ENCODE data around the gene SLAMF6.
"Not testable (repeated sequence)": the region's sequence is repeated elsewhere in the genome, so short reads cannot be mapped to it uniquely, and the experiment has no call there.

SLAMF6 gene

DNA sequence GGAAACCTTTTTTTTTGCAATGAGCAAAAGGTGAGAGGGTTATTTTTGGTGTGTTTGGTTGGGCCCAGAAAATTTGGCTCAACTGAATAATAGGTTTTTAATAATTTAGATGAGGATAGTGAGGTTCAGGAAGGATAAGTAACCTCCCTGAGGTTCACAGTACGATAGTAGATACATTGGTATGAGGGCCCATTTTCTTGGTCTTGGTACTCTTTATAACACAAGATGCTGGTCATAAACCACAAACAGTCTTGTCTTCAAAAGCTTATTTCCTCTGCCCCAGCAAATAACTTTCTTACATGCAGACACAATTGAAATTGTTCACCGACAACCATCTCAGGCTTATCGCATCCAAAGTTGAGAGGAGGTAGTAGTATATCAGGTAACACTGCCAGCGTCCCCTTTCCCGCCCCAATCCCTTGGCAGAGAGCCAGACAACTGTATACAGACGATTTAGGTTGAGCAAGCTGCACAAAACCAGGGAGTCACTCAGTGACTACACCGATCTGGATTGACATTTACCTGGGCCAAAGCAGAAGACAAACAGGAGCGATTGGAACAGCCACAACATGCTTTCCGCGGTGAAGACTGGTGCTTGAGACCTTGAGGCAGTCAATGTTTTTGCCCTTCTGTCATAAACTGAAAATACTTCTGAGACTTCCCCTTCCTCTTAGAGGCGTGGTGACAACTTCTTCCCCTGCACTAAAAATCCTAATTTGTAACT is at the start of gene SLAMF6:
Gene SLAMF6 (minus strand): TSS at position 634 of the 724 bp plus-strand sequence. CDS start 63 bp downstream, at position 571.
- peak; percentile 72 for DNase-seq

DNA sequence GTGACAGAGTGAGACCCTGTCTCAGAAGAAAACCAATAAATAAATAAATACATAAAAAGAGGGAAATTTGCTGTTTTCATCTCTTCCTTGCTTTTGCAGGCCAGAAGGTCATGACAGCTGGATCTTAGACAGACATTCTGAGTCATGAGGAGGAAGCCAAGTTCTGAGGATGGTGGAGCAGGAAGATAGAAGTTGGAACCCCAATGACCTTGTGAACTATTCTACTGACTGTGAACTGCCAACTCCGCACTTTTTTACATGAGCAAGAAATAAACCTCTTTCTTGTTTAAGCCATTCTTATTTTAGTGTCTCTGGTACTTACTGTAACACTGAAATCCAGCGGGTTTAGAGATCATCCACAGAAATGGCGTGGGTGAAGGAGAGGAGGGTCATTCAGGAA is 47.8 kb upstream of the SLAMF6 start:
- no peak for DNase-seq

DNA sequence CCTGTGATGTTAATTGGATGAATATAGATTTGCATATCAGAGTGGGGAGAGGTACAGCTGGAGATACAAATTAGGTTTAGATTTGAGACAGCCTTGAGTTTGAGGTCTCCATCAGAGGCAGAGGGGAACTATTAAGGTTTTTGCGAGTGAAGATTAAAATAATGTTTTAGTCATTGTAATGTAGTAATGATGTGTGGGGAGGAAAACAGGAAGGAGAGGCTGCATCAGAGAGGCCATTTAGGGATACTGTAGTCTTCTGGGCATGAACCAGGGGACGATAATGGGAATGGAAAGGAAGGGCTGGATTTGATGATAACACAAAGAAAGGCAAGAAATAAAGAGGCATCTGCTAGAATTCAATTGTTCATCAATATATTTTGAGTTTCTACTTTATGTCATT is 46.8 kb upstream of the SLAMF6 start:
- no peak for DNase-seq

DNA sequence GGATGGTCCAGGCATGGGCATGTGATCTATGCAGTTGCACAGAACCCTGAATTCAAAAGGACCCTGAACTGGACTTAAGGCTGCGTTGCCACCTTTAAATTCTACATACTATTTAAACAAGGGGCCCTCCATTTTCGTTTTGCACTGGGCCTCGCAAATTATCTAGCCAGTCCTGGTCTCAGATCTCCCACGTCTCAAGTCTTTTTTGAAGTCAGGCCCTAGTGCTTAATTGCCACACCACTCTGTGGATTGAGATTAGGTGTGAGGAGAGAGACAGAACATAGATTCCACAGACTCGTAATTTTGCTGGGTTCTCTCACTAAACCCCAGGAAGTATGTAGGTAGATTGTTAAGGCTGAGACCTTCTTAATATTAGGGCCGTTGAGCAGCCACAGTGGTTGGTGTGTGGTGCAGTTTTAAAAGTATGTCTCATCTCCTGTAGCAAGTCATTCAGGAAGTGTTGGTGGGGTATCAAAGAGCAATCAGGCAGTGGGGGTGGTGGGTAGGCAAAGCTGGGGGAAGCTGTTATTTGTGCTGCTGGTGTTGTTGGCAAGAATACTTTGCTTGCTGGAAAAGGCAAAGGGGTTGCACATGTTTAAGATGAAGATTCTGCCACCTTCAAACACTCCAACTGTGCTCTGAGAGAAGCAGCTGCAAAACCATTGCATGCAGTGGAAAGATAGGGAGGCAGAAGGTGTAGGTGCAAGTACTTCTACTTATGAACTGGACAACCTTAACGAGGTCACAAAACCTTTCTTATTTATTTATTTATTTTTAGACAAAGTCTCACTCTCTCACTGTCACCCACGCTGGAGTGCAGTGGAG is 45.0 kb upstream of the SLAMF6 start:
- DNase-seq, result peak; percentile 76

DNA sequence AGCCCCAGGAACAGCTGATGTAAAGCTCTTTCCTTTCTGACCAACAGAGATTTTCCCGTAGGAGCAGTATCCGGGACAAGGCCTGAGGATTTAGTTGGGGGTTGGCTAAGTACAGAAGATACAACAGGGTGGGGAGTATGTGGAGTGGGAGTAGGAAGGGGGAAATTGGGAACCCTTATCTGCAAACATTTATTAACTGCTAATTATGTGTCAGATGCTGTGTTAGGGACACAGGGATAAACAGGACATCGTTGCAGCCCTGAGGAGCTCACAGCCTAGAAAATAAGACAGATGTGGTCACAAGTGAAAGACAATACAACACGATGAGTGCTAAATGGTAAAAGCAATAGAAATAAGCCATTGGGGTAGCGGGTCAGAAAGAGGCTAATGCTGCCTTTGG is 44.3 kb upstream of the SLAMF6 start:
- no peak for DNase-seq

DNA sequence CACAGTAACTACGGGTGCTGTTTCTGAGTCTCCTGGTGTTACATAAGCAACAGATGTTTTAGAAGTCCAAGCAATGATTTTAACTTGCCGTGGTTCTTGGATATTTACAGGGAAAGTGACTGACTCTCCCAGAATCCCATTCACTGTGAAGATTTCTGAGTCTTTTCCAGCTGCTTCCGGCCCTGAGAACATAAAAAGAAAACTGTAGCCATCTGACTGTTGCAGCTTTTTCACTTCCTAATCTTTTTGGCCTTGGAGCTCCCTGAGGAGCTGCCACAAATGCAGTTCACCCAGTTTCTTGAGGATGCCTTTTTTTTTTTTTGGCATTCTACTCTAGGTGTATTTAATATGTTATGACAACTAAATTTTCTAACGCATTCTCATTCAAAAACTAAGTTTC is 42.5 kb upstream of the SLAMF6 start:
- DNase-seq, result no peak

DNA sequence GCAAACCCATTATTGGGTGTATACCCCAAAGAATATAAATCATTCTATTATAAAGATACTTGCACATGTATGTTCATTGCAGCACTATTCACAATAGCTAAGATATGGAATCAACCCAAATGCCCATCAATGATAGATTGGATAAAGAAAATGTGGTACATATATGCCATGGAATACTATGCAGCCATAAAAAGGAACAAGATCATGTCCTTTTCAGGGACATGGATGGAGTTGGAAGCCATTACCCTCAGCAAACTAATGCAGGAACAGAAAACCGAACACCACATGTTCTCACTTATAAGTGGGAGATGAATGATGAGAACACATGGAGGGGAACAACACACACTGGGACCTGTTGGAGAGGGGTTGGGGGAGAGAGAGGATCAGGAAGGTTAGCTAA is 40.2 kb upstream of the SLAMF6 start:
- DNase-seq, result not testable (repeated sequence)

DNA sequence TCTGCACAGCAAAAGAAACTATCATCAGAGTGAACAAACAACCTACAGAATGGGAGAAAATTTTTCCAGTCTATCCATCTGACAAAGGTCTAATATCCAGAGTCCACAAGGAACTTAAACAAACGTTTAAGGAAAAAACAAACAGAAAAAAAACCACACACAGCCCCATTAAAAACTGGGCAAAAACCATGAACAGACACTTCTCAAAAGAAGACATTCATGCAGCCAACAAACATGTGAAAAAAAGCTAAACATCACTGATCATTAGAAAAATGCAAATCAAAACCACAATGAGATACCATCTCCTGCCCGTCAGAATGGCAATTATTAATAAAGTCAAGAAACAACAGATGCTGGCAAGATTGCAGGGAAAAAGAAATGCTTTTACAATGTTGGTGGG is 39.7 kb upstream of the SLAMF6 start:
- not testable (repeated sequence) for DNase-seq

DNA sequence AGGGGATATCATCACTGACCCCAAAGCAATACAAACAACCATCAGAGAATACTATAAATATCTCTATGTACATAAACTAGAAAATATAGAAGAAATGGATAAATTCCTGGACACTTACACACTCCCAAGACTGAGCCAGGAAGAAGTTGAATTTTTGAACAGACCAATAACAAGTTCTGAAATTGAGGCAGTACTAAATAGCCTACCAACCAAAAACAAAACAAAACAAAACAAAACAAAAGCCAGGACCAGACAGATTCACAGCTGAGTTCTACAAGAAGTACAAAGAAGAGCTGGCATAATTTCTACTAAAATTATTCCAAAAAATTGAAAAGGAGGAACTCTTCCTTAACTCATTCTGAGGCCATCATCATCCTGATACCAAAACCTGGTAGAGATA is 37.8 kb upstream of the SLAMF6 start:
- no peak for DNase-seq

DNA sequence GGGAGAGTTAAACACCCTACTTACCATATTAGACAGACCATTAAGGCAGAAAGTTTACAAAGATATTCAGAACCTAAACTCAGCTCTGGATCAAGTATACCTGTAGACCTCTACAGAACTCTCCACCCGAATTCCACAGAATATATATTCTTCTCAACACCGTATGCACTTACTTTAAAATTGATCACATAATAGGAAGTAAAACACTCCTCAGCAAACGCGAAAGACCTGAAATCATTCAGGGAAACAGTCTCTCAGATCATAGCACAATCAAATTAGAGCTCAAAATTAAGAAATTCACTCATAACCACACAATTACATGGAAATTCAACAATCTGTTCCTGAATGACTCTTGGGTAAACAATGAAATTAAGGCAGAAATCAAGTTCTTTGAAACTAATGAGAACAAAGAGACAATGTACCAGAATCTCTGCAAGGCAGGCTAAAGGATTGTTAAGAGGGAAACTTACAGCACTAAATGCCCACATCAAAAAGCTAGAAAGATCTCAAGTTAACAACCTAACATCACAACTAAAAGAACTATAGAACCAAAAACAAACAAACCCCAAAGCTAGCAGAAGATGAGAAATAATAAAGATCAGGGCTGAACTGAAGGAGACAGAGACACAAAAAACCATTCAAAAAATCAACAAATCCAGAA is 37.1 kb upstream of the SLAMF6 start:
- DNase-seq, result no peak

DNA sequence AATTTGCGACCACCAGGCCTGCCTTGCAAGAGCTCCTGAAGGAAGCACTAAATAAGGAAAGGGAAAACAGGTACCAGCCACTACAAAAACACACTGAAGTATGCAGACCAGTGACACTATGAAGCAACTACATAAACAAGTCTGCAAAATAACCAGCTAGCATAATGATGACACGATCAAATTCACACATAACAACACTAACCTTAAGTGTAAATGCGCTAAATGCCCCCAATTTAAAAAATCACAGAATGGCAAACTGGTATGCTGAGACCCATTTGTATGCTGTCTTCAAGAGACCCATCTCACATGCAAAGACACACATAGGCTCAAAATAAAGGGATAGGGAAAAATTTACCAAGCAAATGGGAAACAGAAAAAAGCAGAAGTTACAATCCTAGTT is 36.4 kb upstream of the SLAMF6 start:
- DNase-seq, result not testable (repeated sequence)

DNA sequence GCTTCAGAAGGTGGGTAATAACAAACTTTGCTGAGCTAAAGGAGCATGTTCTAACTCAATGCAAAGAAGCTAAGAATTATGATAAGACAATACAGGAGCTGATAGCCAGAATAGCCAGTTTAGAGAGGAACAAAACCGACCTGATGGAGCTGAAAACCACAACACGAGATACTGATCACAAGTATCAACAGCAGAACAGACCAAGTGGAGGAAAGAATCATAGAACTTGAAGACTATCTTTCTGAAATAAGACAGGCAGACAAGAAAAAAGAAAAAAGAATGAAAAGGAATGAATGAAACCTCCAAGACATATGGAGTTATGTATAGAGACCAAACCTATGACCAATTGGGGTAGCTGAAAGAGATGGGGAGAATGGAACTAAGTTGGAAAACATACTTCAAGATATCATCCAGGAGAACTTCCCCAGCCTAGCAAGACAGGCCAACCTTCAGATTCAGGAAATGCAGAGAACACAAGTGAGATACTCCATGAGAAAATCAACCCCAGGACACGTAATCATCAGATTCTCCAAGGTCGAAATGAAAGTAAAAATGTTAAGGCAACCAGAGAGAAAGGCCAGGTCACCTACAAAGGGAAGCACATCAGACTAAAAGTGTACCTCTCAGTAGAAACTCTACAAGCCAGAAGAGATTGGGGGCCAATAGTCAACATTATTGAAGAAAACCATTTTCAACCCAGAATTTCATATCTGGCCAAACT is 35.8 kb upstream of the SLAMF6 start:
- no peak for DNase-seq

DNA sequence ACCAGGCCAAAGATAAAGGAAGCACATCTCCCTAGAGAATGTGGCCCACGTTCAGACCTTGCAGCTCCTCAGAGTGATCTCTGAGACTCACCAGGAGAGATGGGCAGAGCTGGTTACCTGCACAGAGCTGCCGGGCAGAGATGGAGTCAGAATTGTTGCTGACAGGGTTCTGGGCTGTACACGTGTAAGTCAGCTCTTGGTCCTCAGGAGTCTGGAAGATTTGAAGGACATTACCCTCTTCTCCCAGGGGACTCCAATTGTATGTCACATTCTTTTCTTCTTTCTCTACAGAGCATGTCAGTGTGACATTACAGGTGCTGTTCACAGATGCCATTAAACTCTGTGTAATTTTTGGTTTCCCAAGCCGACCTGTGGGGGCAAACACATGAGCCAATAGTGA is 30.7 kb upstream of the SLAMF6 start:
- DNase-seq, result no peak

DNA sequence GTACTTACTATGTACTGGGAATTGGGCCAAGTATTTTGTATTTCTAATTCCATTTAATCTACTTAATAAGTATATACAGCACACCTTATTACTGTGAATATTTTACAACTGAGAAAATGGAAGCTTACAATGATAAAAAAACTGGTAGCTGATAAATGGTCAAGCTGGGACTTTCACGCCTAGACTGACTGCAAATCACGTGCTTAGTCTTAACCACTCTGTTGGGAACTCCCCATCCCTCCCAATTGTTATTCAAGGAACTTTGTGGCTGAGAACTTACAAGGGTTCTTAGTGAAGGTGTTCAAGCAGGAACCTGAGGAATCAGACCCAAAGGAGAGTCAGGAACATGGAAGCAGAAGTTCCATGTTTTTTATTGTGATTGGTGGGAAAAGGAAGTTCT is 29.4 kb upstream of the SLAMF6 start:
- no peak for DNase-seq

DNA sequence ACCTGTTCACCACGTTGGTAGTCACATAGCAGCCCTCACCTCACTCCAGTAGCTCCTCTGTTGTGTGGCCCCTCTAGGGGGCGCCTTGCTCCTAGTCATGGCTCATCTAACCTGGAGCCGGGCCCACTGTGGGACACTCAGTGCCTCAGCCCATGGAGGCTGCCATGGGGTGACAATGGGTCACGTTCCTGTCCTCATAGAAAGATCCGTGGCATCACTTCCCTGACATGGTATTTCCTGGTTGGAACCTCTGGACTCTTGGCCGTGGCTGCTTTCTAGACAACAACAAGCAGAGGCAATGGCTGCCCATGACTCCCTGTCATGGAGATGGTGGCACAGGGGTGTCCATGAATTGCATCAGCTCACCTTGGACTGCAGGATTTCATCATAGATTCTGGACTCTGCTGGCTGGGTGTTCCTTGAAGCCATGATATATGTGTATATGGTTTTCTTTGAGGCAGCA is 27.5 kb upstream of the SLAMF6 start:
- peak; percentile 80 for DNase-seq

DNA sequence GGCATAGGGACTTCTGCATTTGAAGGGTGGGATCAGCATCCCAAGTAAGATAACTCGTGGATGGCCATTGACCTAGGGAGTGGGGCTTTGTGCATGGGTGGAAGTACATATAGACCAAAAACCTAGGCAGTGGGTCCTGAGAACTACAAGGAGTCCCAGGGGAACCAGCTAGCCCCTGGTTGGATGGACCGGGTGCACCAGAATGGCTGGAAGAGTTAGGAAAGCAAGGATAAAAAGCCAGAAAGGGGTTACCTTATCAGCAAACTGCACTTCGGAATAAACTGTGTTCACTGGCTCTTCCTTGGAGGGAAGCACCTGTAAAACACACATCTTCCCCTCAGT is 26.6 kb upstream of the SLAMF6 start:
- DNase-seq, result no peak

DNA sequence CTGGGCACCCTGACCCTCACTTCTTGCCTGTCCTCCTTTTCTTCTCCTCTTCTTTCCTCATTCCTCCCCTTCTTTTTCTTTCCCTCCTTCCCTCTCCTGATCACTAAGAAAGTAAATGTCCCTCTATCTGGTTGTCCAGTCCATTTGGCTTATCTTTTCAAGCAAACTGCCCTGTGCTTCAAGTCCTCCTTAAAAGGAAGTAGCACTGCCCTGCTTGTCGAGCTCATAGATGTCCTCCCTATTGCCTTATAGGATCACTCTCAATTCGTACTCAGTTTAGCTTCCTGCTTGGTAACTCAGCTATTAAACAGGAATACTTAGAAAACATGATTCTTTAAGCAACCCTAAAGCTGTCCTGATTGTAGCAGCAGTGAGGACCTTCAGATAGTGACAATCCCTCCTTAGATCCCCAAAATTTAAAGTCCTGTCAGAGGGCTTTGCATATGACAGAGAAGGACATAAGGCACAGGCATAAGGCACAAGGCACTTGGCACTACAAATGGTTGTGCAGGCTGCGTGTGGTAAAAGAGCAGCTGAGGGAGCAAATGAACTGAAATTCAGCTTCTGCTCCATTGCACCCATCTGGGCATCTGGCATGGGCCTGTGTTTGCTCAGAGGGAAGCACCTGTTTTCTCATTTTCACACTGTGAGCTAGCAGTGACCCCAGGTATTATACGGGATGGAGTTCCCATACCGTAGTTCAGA is 26.1 kb upstream of the SLAMF6 start:
- no peak for DNase-seq

DNA sequence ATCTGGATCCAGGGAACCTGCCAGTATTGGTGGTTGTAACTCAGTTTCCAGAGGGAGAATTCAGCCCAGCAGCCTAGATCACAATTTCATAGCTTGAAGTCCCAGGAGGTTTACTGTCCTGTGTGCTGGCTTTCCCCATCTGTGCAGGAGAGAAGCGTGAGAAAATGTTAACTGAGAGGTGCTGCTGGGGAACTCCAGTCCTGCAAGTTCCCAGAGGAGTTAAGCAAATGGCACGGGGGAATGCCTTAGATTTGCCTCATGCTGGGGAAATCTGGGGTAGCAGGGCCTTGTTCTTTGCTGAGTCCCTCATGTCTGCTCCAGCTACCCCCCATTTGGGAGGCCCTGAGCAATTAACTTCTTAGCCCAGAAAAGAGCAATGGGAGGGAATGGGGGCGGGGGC is 25.1 kb upstream of the SLAMF6 start:
- DNase-seq, result no peak

DNA sequence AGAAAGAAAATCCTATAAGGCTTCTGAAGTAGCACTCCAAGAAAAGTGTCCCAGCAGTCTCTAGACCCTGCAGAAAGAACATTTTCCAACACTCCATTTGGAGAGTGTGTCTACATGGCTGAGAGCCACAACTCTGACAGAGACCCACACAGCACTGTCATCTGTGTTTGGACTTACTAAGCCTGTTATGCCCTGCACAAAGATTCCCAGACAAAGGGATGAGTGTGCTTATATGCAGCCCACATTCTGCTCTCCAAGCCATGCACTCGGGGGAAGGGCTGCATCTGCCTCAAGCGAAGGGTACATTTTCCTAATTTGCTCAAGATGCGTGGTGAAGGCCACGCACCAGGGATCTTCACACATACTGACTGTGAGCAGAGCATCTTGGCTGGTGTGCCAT is 24.4 kb upstream of the SLAMF6 start:
- DNase-seq, result no peak

DNA sequence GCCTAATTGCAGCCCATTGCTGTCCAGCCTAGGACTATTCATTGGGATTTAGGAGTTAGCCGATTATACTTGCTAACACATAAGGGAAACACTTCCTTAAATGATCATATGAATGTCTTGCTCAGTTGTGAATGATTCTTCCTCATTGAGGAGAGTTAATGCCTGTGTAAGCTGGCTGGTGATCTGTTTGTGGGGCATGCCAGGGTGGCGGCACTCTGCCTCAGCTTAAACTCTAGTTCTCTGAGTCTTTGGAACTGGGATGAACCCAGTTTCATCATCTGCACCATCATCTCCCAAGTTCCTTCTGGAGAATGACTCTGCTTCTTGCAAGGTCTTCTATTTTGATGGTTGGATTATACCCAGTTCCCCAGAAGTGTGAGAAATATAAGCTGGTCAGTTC is 23.9 kb upstream of the SLAMF6 start:
- no peak for DNase-seq

DNA sequence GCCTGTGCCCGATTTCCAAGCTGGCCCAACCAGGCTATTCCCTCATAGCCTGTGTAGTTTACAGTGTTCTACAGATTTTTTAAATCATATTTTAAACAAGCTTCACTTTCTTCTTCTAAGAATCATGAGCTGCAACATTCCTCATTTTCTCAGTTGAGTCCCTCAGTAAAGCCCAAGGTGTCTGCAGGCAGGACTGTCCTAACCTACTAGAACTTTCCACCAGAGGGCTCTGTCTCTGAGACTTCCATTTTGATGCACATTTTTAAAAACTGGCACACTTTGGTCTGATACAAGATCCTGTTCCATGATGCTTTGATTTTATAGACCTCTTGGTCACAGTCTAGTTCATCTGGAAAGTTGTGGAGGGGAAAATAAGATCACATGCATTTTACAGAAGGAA is 21.6 kb upstream of the SLAMF6 start:
- DNase-seq, result peak; percentile 31

DNA sequence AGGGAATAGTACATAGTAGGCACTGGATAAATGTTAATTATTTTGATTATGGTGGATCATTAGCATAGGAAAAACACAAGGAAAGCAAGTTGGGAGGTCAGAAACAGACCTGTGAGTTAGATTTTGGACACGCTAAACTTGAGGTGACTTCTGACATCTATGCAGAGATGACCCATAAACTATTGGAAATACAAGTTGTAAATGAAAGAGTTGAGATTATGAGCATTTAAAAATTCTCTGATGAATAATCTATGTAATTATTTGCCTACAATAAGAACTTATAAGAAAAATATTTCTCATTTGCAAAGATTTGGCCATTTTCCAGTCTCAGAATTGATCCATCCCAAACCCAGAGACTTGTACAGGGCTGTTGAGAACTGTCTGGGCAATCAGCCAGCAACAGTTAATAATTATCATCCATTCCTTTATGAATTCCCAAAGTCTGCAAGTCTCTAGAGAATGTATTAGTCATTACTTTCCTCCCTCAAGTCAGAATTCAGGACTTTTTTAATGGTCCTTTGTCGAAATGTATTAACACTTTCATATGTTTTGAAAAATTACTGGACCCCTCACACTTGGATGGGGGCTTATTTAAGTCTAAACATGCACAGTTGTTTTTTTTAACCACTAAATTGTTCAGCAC is 19.4 kb upstream of the SLAMF6 start:
- DNase-seq, result no peak

Measured in activated CD4-positive, alpha-beta T cell treated with anti-CD3 and anti-CD28 coated beads for 48 hours (primary cell).